Right lobe of liver (tissue), 6 donors: ENCODE results near the gene TWIST2. TPM values are rescaled to one million over a fixed set of nuclear protein-coding genes. Genes with fewer than 3 reads are reported as not detected.

ENCODE experiments used
- ATAC-seq, 4 donors: fragments of 200-7000 bp; cut with Tn5 transposase; one replicate each; pipeline ENCODE4 v1.9.1; 2020; ENCODE audit warnings: mild to moderate bottlenecking in 4 of 4, moderate library complexity in 4 of 4
- DNase-seq, 3 donors: peaks; one replicate each; pipeline ENCODE4 v3.0.0-alpha.2; 2020
- H3K27ac ChIP-seq, 3 donors: fragments of 200-600 bp; one replicate each; pipeline ENCODE4 v1.8.0; 2022
- H3K27me3 ChIP-seq, 2 donors: fragments of 200-600 bp; one replicate each; pipeline ENCODE4 v1.8.0; 2022
- H3K36me3 ChIP-seq, 4 donors: fragments of 200-600 bp; sonication (generic) in 1 of 4; one replicate each; pipeline versions ENCODE4 v1.5.1 to v1.8.0; 2017 to 2022; ENCODE audit warnings: control low read depth in 1 of 4
- H3K4me1 ChIP-seq, 4 donors: fragments of 200-600 bp; sonication (generic) in 1 of 4; one replicate each; pipeline versions ENCODE4 v1.5.1 to v1.8.0; 2017 to 2022; ENCODE audit warnings: control low read depth in 1 of 4
- H3K4me3 ChIP-seq, 3 donors: fragments of 200-600 bp; one replicate each; pipeline ENCODE4 v1.8.0; 2022
- H3K9me3 ChIP-seq, 4 donors: fragments of 200-600 bp; sonication (generic) in 1 of 4; one replicate each; pipeline versions ENCODE4 v1.5.1 to v1.8.0; 2017 to 2022; ENCODE audit warnings: control low read depth in 1 of 4
- CTCF ChIP-seq, 4 donors: fragments of 200-600 bp in 3 of 4; fragments of 450-650 bp in 1 of 4; IDR thresholded peaks; one replicate each; pipeline versions ENCODE4 v1.5.1 to v1.8.0; 2016 to 2022; ENCODE audit warnings: antibody characterized with exemption in 4 of 4, mild to moderate bottlenecking in 2 of 4
- POLR2A ChIP-seq: fragments of 450-650 bp; IDR thresholded peaks from one replicate; pipeline ENCODE4 v1.6.1; 2017; ENCODE audit warnings: antibody characterized with exemption, mild to moderate bottlenecking
- WGBS: methylation state at CpG from one replicate; pipeline ENCODE4 v1.1.6; 2018; ENCODE audit warnings: low coverage, low lambda C conversion rate; ENCODE audit not compliant: insufficient coverage; ENCODE audit errors: missing lambda C conversion rate; 5-methylcytosine and 5-hydroxymethylcytosine counted together
- intact Hi-C, 2 donors: fragments of 100-400 bp; cut with DNase I; formaldehyde crosslinking; loops; one replicate each; pipeline versions ENCODE4 v1.11.2 to v1.14.1; 2022
- total RNA-seq, 6 experiments: library from RNA; depleted of rRNA in 2 of 6; stranded (reverse); fragments of >200 nt in 2 of 6; fragmentation: NEBNext Ultra II Directional in 3 of 6; extraction: Animal tissue kit (Norgen Biotek cat#: 25700) in 3 of 6; gene quantifications; one replicate each; pipeline versions ENCODE4 v1.1.0 to v1.2.4, GENCODE V29; 2016 to 2023
- donor health status: DM: no; HTN: yes; CAD: no.
- donor health status: DM: no; HTN: no; CAD: no.
- donor health status: DM: no; HTN: no; CAD: no.
- donor health status: DM: no; HTN: yes; CAD: no.
- donor health status: DM: no; HTN: yes; CAD: no.

The TWIST2 gene
- total RNA-seq, 6 experiments from 2014 or later: 0.15 to 0.56 (median 0.18) TPM; not detected in 3

GRCh38 chr2:238808761-238809160 lies 39.1 kb upstream of the TWIST2 start:
- no peak for TF ChIP-seq POLR2A
- Histone ChIP-seq H3K27ac (no peak overlapping the region), H3K4me1 (no peaks in the 10 kb centered on the region), H3K27me3 (no peaks in the 10 kb centered on the region), H3K4me3 (no peak overlapping the region), H3K36me3 (no peaks in the 10 kb centered on the region), H3K9me3 (no peaks in the 10 kb centered on the region)
- intact Hi-C loops: no loop called here
- WGBS: 78% methylated on average over 1 of the region's 1 CpG
- ATAC-seq: no peak
- no peak for DNase-seq

- DNase-seq: no peak
- no peaks in the 10 kb centered on the region for H3K4me1 ChIP-seq
- no peak overlapping the region for H3K27ac ChIP-seq
- H3K4me3 ChIP-seq: no peak overlapping the region
- WGBS: 47% methylated on average over 3 of the region's 5 CpGs
- TF ChIP-seq POLR2A (no peak), CTCF (IDR thresholded peaks at IDR 0.05) (no peak)
- no peaks in the 10 kb centered on the region for H3K27me3 ChIP-seq
- no peak for ATAC-seq
- no peaks in the 10 kb centered on the region for H3K9me3 ChIP-seq
- intact Hi-C loops: no loop called here
- no peaks in the 10 kb centered on the region for H3K36me3 ChIP-seq
Observed at GRCh38 chr2:238810321-238810720, 37.6 kb upstream of the TWIST2 start.

DNA sequence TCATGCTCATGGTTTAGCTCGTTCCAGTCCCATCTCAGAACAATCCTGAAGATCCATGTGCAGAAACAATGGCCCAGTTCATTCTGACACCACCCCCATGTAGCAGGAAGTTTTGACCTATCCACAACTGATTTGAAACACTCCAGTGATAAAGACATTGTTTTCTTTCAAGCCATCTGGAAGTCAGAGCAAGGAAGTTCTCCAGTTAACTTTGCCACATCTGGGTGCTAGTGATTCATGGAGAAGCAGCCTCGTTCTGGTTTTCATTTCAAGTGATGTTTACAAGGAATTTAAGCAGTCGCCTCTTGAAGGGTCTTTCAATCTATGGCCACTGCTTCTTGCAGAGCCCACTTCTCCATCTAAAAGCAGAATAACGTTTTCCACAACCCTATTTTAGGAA lies 36.6 kb upstream of the TWIST2 start:
- Histone ChIP-seq H3K9me3 (no peaks in the 10 kb centered on the region), H3K27me3 (no peaks in the 10 kb centered on the region), H3K36me3 (no peaks in the 10 kb centered on the region), H3K27ac (no peak overlapping the region), H3K4me3 (no peak overlapping the region), H3K4me1 (no peaks in the 10 kb centered on the region)
- intact Hi-C loops: no loop called here
- ATAC-seq: no peak
- no peak for TF ChIP-seq POLR2A
- no peak for TF ChIP-seq CTCF (IDR thresholded peaks at IDR 0.05)
- WGBS: 38% methylated on average over 4 of the region's 4 CpGs
- DNase-seq: no peak

DNA sequence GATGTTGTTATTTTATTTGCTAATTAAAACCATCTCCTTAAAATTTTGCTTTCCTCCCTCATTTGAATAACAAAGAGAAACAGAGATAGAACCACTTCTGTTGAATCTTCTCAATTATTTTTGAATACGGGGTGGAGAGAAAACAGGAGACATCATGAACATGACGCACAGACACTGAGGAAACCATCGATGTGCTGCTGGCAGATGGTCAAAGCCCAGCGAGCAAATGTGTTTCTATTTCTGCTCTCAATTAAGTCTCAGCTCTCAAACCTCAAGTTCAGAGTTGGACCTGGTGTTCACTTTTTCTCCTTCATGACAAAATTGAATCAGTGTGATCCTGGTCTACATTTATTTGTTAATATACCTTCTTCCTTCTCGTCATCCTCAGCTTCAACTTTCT lies 36.1 kb upstream of the TWIST2 start:
- no peaks in the 10 kb centered on the region for H3K27me3 ChIP-seq
- no peak overlapping the region for H3K27ac ChIP-seq
- no peak overlapping the region for H3K4me3 ChIP-seq
- intact Hi-C loops: no loop called here
- no peaks in the 10 kb centered on the region for H3K4me1 ChIP-seq
- H3K9me3 ChIP-seq: no peaks in the 10 kb centered on the region
- no peak for TF ChIP-seq CTCF (IDR thresholded peaks at IDR 0.05)
- TF ChIP-seq POLR2A: no peak
- WGBS: 73% methylated on average over 5 of the region's 5 CpGs
- H3K36me3 ChIP-seq: no peaks in the 10 kb centered on the region
- no peak for ATAC-seq
- no peak for DNase-seq

DNA sequence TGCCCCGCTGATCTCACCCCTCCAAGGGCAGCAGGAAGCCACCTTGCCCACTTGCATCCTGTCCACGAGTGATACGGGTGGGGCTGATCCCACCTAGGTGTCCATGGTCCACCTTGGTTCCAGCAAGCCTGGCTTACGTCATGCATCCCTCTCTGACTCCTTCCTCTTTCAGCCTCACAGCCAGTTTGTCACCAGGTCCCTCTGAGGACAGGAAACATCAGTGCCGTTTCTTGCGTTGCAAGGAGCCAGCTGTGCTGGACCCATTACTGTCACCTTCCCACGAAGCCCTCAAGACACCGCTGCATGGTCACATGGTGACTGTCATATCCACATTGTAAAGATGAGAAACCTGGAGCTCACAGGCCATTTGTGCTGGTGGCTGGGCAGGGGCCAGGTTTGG lies 34.8 kb upstream of the TWIST2 start:
- no peak for ATAC-seq
- intact Hi-C loops: no loop called here
- TF ChIP-seq POLR2A (no peak), CTCF (IDR thresholded peaks at IDR 0.05) (no peak)
- Histone ChIP-seq H3K27me3 (no peaks in the 10 kb centered on the region), H3K4me1 (no peaks in the 10 kb centered on the region), H3K9me3 (no peaks in the 10 kb centered on the region), H3K4me3 (no peak overlapping the region), H3K27ac (no peak overlapping the region), H3K36me3 (no peaks in the 10 kb centered on the region)
- no peak for DNase-seq
- WGBS: 60% methylated on average over 5 of the region's 8 CpGs
